Naive thymus-derived CD4-positive, alpha-beta T cell (primary cell): Measurements from ENCODE around the gene SAMD8. TPM values are rescaled to one million over a fixed set of nuclear protein-coding genes. Genes with fewer than 3 reads are reported as not detected.
A peak's percentile ranks its signal among the peaks of the same experiment; 100 is the strongest.
"Not testable (repeated sequence)": the region's sequence is repeated elsewhere in the genome, so short reads cannot be mapped to it uniquely, and the experiment has no call there.

Source experiments
- ATAC-seq: fragments of 150-1000 bp; cut with Tn5 transposase; 2 replicates; pipeline ENCODE4 v1.10.0; 2021; ENCODE audit warnings: mild to moderate bottlenecking, moderate library complexity
- CTCF ChIA-PET: fragments of 350-600 bp; sonication (Branson Sonifier 250); formaldehyde crosslinking; loops from one replicate; lab custom pipeline; 2021; ENCODE audit warnings: antibody characterized with exemption; lab: Charles Lee
- POLR2A ChIA-PET: fragments of 350-600 bp; sonication (Branson Sonifier 250); formaldehyde crosslinking; loops from one replicate; lab custom pipeline; 2021; ENCODE audit warnings: antibody characterized with exemption, inconsistent platforms; lab: Charles Lee
- DNase-seq, 9 donors: peaks; one replicate each; pipeline versions ENCODE4 v3.0.0 to v3.0.0-alpha.2; 2020 to 2022; ENCODE audit warnings: mixed read lengths in 1 of 9
- H3K27ac ChIP-seq: one replicate; pipeline ENCODE4 v1.7.0; 2013; ENCODE audit warnings: mild to moderate bottlenecking, low read depth, low read length, moderate library complexity
- H3K27me3 ChIP-seq, 2 donors: one replicate each; pipeline ENCODE4 v1.7.0; 2013; ENCODE audit warnings: low read length in 2 of 2, mild to moderate bottlenecking in 2 of 2, moderate library complexity in 2 of 2; ENCODE audit not compliant: control insufficient read depth in 2 of 2, insufficient read depth in 2 of 2
- H3K36me3 ChIP-seq, 3 experiments: 1 replicate in 2 of 3; 2 replicates in 1 of 3; pipeline ENCODE4 v1.7.0; 2013; ENCODE audit warnings: low read length in 3 of 3, mild to moderate bottlenecking in 3 of 3, moderate library complexity in 1 of 3; ENCODE audit not compliant: insufficient read depth in 3 of 3, control insufficient read depth in 2 of 3
- H3K4me1 ChIP-seq, 2 donors: one replicate each; pipeline ENCODE4 v1.7.0; 2013; ENCODE audit warnings: low read length in 2 of 2, mild to moderate bottlenecking in 2 of 2, moderate library complexity in 1 of 2; ENCODE audit not compliant: control insufficient read depth in 2 of 2, insufficient read depth in 2 of 2
- H3K4me3 ChIP-seq: 2 replicates; pipeline ENCODE4 v1.7.0; 2013; ENCODE audit warnings: mild to moderate bottlenecking, low read length
- H3K9me3 ChIP-seq, 3 experiments: 1 replicate in 2 of 3; 2 replicates in 1 of 3; pipeline ENCODE4 v1.7.0; 2013; ENCODE audit warnings: low read length in 3 of 3; ENCODE audit not compliant: control insufficient read depth in 2 of 3
- H3K27ac Mint-ChIP-seq, 9 donors: one replicate each; pipeline ENCODE4 v1.8.0; 2020 to 2022; ENCODE audit warnings: mixed read lengths in 9 of 9, mild to moderate bottlenecking in 8 of 9, moderate library complexity in 5 of 9, inconsistent platforms in 2 of 9
- H3K27me3 Mint-ChIP-seq, 5 donors: one replicate each; pipeline ENCODE4 v1.8.0; 2021 to 2022; ENCODE audit warnings: mixed read lengths in 5 of 5, mild to moderate bottlenecking in 1 of 5
- H3K36me3 Mint-ChIP-seq, 5 donors: one replicate each; pipeline ENCODE4 v1.8.0; 2020 to 2022; ENCODE audit warnings: mixed read lengths in 5 of 5, mild to moderate bottlenecking in 3 of 5, inconsistent platforms in 1 of 5
- H3K4me1 Mint-ChIP-seq, 7 donors: one replicate each; pipeline ENCODE4 v1.8.0; 2020 to 2022; ENCODE audit warnings: mixed read lengths in 7 of 7, mild to moderate bottlenecking in 3 of 7, inconsistent platforms in 1 of 7
- H3K4me3 Mint-ChIP-seq, 10 donors: one replicate each; pipeline ENCODE4 v1.8.0; 2020 to 2022; ENCODE audit warnings: mild to moderate bottlenecking in 10 of 10, mixed read lengths in 10 of 10, moderate library complexity in 6 of 10, inconsistent platforms in 2 of 10
- H3K9me3 Mint-ChIP-seq, 11 donors: one replicate each; pipeline ENCODE4 v1.8.0; 2020 to 2022; ENCODE audit warnings: mixed read lengths in 11 of 11, mild to moderate bottlenecking in 4 of 11, inconsistent platforms in 1 of 11, moderate library complexity in 1 of 11
- intact Hi-C, 2 donors: fragments of 100-400 bp; cut with micrococcal nuclease; formaldehyde crosslinking; loops; one replicate each; pipeline ENCODE4 v1.15.1; 2023
- polyA plus RNA-seq, 2 donors: library from polyadenylated mRNA; unstranded; fragments of 300-500 nt; fragmentation: Illumina TruSeq; gene quantifications; one replicate each; pipeline ENCODE4 v1.2.3, GENCODE V29; 2021
- total RNA-seq, 6 experiments: library from RNA in 5 of 6; stranded (reverse) in 5 of 6; gene quantifications; 1 replicate in 5 of 6; 2 replicates in 1 of 6; pipeline ENCODE4 v1.2.3 and lab custom pipeline; 2021 to 2026

SAMD8 gene
- total and polyA plus RNA-seq, 7 experiments from 2014 or later = 4.5 to 31.7 (median 16.2) TPM

- H3K4me3 ChIP-seq, intact Hi-C loops, H3K27me3 ChIP-seq, H3K27ac ChIP-seq, H3K9me3 ChIP-seq, H3K9me3 Mint-ChIP-seq, H3K36me3 ChIP-seq, H3K4me3 Mint-ChIP-seq, DNase-seq, H3K4me1 ChIP-seq, H3K27me3 Mint-ChIP-seq, ATAC-seq: not testable (repeated sequence)
- peaks cover 23 to 83% (median 50%) of the 10 kb centered on the region in 7 donors for H3K4me1 Mint-ChIP-seq
- CTCF ChIA-PET = interaction anchor here (1.1 kb wide), 1 partner anchor 59 kb away, joined by 4 read pairs; no protein-coding TSS in a partner anchor
- H3K27ac Mint-ChIP-seq = peak overlapping the region in 1 of 9 donors; percentile 67
- H3K36me3 Mint-ChIP-seq = peaks cover 0 to 27% (median 15%) of the 10 kb centered on the region in 5 donors
- POLR2A ChIA-PET = interaction anchor here (0.5 to 0.6 kb wide), 2 partner anchors 43 to 683 kb away, joined by 3 to 5 read pairs; no protein-coding TSS in a partner anchor
Measured at GRCh38 chr10:75128985-75129384, 17.5 kb downstream of the SAMD8 start.

DNA sequence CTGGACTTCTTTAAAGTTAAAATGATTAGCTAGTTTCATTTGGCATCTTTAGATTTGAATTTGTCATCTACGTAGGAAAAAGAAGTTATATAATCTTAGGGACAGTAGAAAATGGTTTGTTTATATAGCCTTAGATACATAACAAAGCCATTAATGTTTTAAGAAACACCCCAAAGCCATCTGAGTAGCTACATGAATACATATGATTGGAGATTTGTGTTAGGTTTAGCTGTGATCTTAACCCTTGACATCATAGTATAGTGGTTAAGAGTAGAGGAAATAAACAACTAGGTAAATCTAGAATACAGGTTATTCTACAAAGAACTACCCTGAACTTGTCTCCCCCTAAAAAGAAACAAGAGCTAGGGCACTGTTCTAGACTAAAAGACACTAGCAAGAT lies 18.1 kb downstream of the SAMD8 start:
- Mint-ChIP-seq H3K4me3 (no peak overlapping the region), H3K9me3 (peaks cover 0 to 5% (median 0%) of the 10 kb centered on the region in 11 donors), H3K36me3 (peaks cover 0 to 23% (median 14%) of the 10 kb centered on the region in 5 donors), H3K4me1 (peaks cover 21 to 78% (median 49%) of the 10 kb centered on the region in 7 donors), H3K27ac (peak overlapping the region in 2 of 9 donors; percentile 34 to 45), H3K27me3 (no peaks in the 10 kb centered on the region)
- Histone ChIP-seq H3K36me3 (no peaks in the 10 kb centered on the region), H3K9me3 (no peaks in the 10 kb centered on the region), H3K27me3 (no peaks in the 10 kb centered on the region), H3K4me1 (no peaks in the 10 kb centered on the region), H3K4me3 (no peak overlapping the region), H3K27ac (no peak overlapping the region)
- ChIA-PET CTCF (interaction anchor here (0.6 to 1.1 kb wide), 2 partner anchors 59 to 1184 kb away, joined by 3 to 4 read pairs; no protein-coding TSS in a partner anchor), POLR2A (interaction anchor here (0.5 to 0.6 kb wide), 2 partner anchors 42 to 683 kb away, joined by 3 to 5 read pairs; no protein-coding TSS in a partner anchor)
- ATAC-seq (peak; percentile 40), DNase-seq (no peak)
- intact Hi-C loops = no loop called here

DNA sequence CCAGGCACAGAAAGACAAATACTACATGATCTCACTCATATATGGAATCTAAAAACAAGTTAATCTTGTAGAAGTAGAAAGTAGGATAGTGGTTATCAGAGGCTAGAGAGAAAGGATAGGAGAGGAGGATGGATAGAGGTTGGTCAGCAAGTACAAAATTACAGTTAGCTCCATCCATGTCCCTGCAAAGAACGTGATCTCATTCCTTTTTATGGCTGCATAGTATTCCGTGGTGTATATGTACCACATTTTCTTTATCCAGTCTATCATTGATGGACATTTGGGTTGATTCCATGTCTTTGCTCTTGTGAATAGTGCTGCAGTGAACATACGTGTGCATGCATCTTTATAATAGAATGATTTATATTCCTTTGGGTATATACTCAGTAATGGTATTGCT lies 22.2 kb downstream of the SAMD8 start:
- H3K9me3 Mint-ChIP-seq, CTCF ChIA-PET, H3K27ac ChIP-seq, DNase-seq, H3K9me3 ChIP-seq, H3K36me3 ChIP-seq, H3K27me3 ChIP-seq, ATAC-seq, H3K4me3 Mint-ChIP-seq, H3K27me3 Mint-ChIP-seq, intact Hi-C loops, POLR2A ChIA-PET, H3K4me1 ChIP-seq, H3K4me3 ChIP-seq: not testable (repeated sequence)
- peaks cover 21 to 73% (median 54%) of the 10 kb centered on the region in 7 donors for H3K4me1 Mint-ChIP-seq
- peaks cover 0 to 20% (median 5%) of the 10 kb centered on the region in 5 donors for H3K36me3 Mint-ChIP-seq
- peak overlapping the region in 1 of 9 donors; percentile 31 for H3K27ac Mint-ChIP-seq

DNA sequence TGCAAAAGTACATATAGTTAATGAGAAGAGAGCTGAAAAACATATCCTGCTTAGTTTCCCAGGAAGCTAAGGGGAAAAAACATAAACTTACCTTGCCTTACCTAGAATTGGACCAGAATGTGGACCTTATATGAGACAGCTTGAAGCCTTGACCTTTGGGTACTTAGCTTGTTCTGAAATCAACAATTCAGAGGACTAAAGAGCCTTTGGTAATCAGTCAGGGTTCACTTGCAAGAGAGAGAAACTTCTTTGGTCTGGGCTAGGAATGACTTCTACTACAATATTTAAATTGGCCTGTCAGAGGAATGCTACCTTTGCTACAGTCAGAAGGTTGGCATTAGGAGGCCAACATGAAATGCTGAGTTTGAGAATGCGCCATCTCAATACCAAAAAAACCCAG lies 24.9 kb downstream of the SAMD8 start:
- peaks cover 0 to 20% (median 10%) of the 10 kb centered on the region in 5 donors for H3K36me3 Mint-ChIP-seq

DNA sequence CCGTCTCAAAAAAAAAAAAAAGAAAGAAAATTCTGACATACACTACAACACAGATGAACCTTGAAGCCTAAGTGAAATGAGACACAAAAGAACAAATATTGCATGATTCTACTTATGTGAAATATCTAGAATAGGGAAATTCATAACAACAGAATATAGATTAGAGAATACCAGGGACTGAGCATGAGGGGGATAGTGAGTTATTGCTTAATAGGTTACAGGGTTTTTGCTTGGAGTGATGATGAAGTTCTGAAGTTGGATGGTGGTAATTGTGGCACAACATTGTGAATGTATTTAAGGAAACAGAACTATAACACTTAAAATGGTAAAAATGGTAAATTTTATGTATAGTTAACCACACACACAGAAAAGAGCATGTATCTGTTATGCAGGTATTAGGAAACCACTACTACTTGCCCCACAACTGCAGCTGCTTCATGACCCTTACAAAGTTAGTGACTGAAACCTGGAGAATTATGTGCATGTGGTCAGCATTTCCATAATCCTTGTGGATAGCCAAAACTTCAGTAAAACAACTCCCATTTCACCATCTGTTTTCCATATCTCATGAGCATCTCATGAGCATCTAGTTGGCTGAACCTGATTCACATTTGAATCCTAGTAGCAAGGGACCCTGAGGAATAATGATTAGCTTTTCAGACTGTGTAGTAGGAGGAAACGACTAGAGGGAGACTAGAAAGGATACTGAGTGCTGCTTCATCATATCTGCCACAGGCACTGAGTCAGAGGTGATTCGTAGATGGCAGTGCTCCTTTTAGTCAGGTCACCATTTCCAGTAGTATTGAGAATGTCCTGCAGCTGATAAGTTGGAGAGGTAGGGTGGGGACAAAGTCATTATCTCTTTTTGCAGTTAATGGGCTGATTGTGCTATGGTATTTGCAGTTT lies 26.3 kb downstream of the SAMD8 start:
- Histone ChIP-seq H3K4me1 (no peaks in the 10 kb centered on the region), H3K4me3 (no peak overlapping the region), H3K27ac (no peak overlapping the region), H3K9me3 (no peaks in the 10 kb centered on the region), H3K36me3 (peaks cover 0 to 3% (median 0%) of the 10 kb centered on the region in 3 experiments), H3K27me3 (no peaks in the 10 kb centered on the region)
- CTCF ChIA-PET = no interaction called here
- intact Hi-C loops = no loop called here
- Mint-ChIP-seq H3K4me1 (peaks cover 25 to 63% (median 45%) of the 10 kb centered on the region in 7 donors), H3K9me3 (peaks cover 0 to 5% (median 0%) of the 10 kb centered on the region in 11 donors), H3K27ac (peak overlapping the region in 7 of 9 donors; percentile 1 to 76 (median 18)), H3K27me3 (no peaks in the 10 kb centered on the region), H3K36me3 (peaks cover 0 to 17% (median 10%) of the 10 kb centered on the region in 5 donors), H3K4me3 (peak overlapping the region in 1 of 10 donors; percentile 42)
- ATAC-seq = no peak
- POLR2A ChIA-PET = interaction anchor here (0.6 kb wide), 1 partner anchor 49 kb away, joined by 4 read pairs; no protein-coding TSS in a partner anchor
- no peak for DNase-seq

More for the DNA sequence above, 24.9 kb downstream of the SAMD8 start:
- H3K27ac ChIP-seq = no peak overlapping the region
- POLR2A ChIA-PET = interaction anchor here (0.9 kb wide), 1 partner anchor 73 kb away, joined by 3 read pairs; no protein-coding TSS in a partner anchor
- H3K9me3 ChIP-seq = no peaks in the 10 kb centered on the region
- Mint-ChIP-seq H3K4me3 (no peak overlapping the region), H3K4me1 (peaks cover 26 to 62% (median 48%) of the 10 kb centered on the region in 7 donors), H3K9me3 (peaks cover 0 to 5% (median 0%) of the 10 kb centered on the region in 11 donors), H3K27me3 (no peaks in the 10 kb centered on the region), H3K27ac (peak overlapping the region in 6 of 9 donors; percentile 1 to 60 (median 26))
- CTCF ChIA-PET = no interaction called here
- peaks cover 0 to 3% (median 0%) of the 10 kb centered on the region in 3 experiments for H3K36me3 ChIP-seq
- intact Hi-C loops = no loop called here
- DNase-seq = no peak
- H3K4me1 ChIP-seq = no peaks in the 10 kb centered on the region
- ATAC-seq = no peak
- no peaks in the 10 kb centered on the region for H3K27me3 ChIP-seq
- no peak overlapping the region for H3K4me3 ChIP-seq

GRCh38 chr10:75140246-75140645 lies 28.8 kb downstream of the SAMD8 start:
- peak overlapping the region in 3 of 9 donors; percentile 27 to 71 (median 37) for H3K27ac Mint-ChIP-seq
- Histone ChIP-seq H3K9me3 (no peaks in the 10 kb centered on the region), H3K4me1 (peaks cover 0 to 5% of the 10 kb centered on the region in 2 donors), H3K36me3 (peaks cover 0 to 3% (median 0%) of the 10 kb centered on the region in 3 experiments), H3K27ac (no peak overlapping the region), H3K4me3 (no peak overlapping the region), H3K27me3 (no peaks in the 10 kb centered on the region)
- POLR2A ChIA-PET = no interaction called here
- CTCF ChIA-PET = no interaction called here
- intact Hi-C loops = no loop called here
- peak overlapping the region in 1 of 10 donors; percentile 33 for H3K4me3 Mint-ChIP-seq
- no peaks in the 10 kb centered on the region for H3K9me3 Mint-ChIP-seq
- no peak for DNase-seq
- H3K27me3 Mint-ChIP-seq = no peaks in the 10 kb centered on the region
- H3K36me3 Mint-ChIP-seq = peaks cover 0 to 16% (median 3%) of the 10 kb centered on the region in 5 donors
- no peak for ATAC-seq
- H3K4me1 Mint-ChIP-seq = peaks cover 38 to 77% (median 56%) of the 10 kb centered on the region in 7 donors
